ENCODE data around the gene MRRF.

- no peak for TF ChIP-seq CTCF (IDR thresholded peaks at IDR 0.05; ENCODE audit: insufficient read depth, low read length)
- no peak for TF ChIP-seq GABPA (IDR thresholded peaks at IDR 0.05; ENCODE audit: low read depth)
- no peak for TF ChIP-seq POLR2AphosphoS5 (IDR thresholded peaks at IDR 0.05; ENCODE audit: low read depth)
- TF ChIP-seq REST (IDR thresholded peaks at IDR 0.05; ENCODE audit: insufficient replicate concordance, low read depth): no peak
- TF ChIP-seq SPI1 (IDR thresholded peaks at IDR 0.05; ENCODE audit: borderline replicate concordance, low read depth): no peak
These were observed 62.5 kb downstream of the MRRF start for GRCh38 chr9:122327175-122327574.
